SK-N-SH treated with all-trans-retinoic acid at 6 μM for 48 hours (cell line): Measurements from ENCODE around the gene ABR.
A peak's percentile ranks its signal among the peaks of the same experiment; 100 is the strongest.

Experiments
- ATAC-seq: fragments of 200-7000 bp; cut with Tn5 transposase; 3 replicates; pipeline ENCODE4 v1.9.1; 2020; ENCODE audit warnings: mild to moderate bottlenecking, moderate library complexity
- ARNTL ChIP-seq: fragments of 450-650 bp; formaldehyde crosslinking; IDR thresholded peaks from 2 replicates; pipeline ENCODE4 v1.5.0; 2020; ENCODE audit warnings: low read depth, mild to moderate bottlenecking, moderate library complexity, borderline replicate concordance
- BACH2 ChIP-seq: fragments of 250-450 bp; sonication (Bioruptor Pico); IDR thresholded peaks from 2 replicates; pipeline ENCODE4 v1.9.0; 2021; ENCODE audit warnings: mild to moderate bottlenecking, borderline replicate concordance
- CSDC2 ChIP-seq: fragments of 250-450 bp; sonication (Bioruptor Pico); IDR thresholded peaks from 2 replicates; pipeline ENCODE4 v1.5.0; 2020; ENCODE audit warnings: mild to moderate bottlenecking, moderate library complexity
- CSRNP3 ChIP-seq: fragments of 250-450 bp; sonication (Bioruptor Pico); IDR thresholded peaks from 2 replicates; pipeline ENCODE4 v1.5.1; 2021; ENCODE audit warnings: mild to moderate bottlenecking, moderate library complexity
- ESRRG ChIP-seq: fragments of 250-450 bp; sonication (Bioruptor Pico); IDR thresholded peaks from 2 replicates; pipeline ENCODE4 v1.6.1; 2021; ENCODE audit warnings: mild to moderate bottlenecking
- GLIS3 ChIP-seq: fragments of 250-450 bp; sonication (Bioruptor Pico); IDR thresholded peaks from 2 replicates; pipeline ENCODE4 v1.5.0; 2020; ENCODE audit warnings: mild to moderate bottlenecking, moderate library complexity
- ISL1 ChIP-seq: fragments of 250-450 bp; sonication (Bioruptor Pico); IDR thresholded peaks from 2 replicates; pipeline ENCODE4 v2.1.2; 2022; ENCODE audit warnings: mild to moderate bottlenecking, moderate library complexity
- PATZ1 ChIP-seq: fragments of 250-450 bp; sonication (Bioruptor Pico); IDR thresholded peaks from 2 replicates; pipeline ENCODE4 v1.8.0; 2020; ENCODE audit warnings: mild to moderate bottlenecking, moderate library complexity, borderline replicate concordance
- PPARA ChIP-seq: fragments of 250-450 bp; sonication (Bioruptor Pico); IDR thresholded peaks from 2 replicates; pipeline ENCODE4 v1.5.0; 2020; ENCODE audit warnings: mild to moderate bottlenecking, borderline replicate concordance
- RARB ChIP-seq: fragments of 250-450 bp; sonication (Bioruptor Pico); IDR thresholded peaks from 2 replicates; pipeline ENCODE4 v1.8.0; 2021; ENCODE audit warnings: mild to moderate bottlenecking, moderate library complexity
- SNAI2 ChIP-seq: fragments of 250-450 bp; sonication (Bioruptor Pico); IDR thresholded peaks from 2 replicates; pipeline ENCODE4 v1.5.0; 2020; ENCODE audit warnings: mild to moderate bottlenecking, moderate library complexity
- TCF4 ChIP-seq: fragments of 250-450 bp; sonication (Bioruptor Pico); IDR thresholded peaks from 2 replicates; pipeline ENCODE4 v1.8.0; 2021; ENCODE audit warnings: mild to moderate bottlenecking, moderate library complexity, borderline replicate concordance
- TOX ChIP-seq: fragments of 250-450 bp; sonication (Bioruptor Pico); IDR thresholded peaks from 2 replicates; pipeline ENCODE4 v1.8.0; 2021; ENCODE audit warnings: mild to moderate bottlenecking, moderate library complexity, borderline replicate concordance
- TSHZ2 ChIP-seq: fragments of 250-450 bp; sonication (Bioruptor Pico); IDR thresholded peaks from 2 replicates; pipeline ENCODE4 v1.5.0; 2020; ENCODE audit warnings: mild to moderate bottlenecking, moderate library complexity
- ZFP3 ChIP-seq: fragments of 250-450 bp; sonication (Bioruptor Pico); IDR thresholded peaks from 2 replicates; pipeline ENCODE4 v1.5.0; 2020; ENCODE audit warnings: mild to moderate bottlenecking, moderate library complexity
- ZFP30 ChIP-seq: fragments of 450-650 bp; formaldehyde crosslinking; IDR thresholded peaks from 2 replicates; pipeline ENCODE4 v1.5.0; 2022; ENCODE audit warnings: mild to moderate bottlenecking, moderate library complexity
- ZNF565 ChIP-seq: fragments of 450-650 bp; formaldehyde crosslinking; conservative IDR thresholded peaks from 2 replicates; pipeline ENCODE4 v1.5.0; 2020; ENCODE audit warnings: low read depth, mild to moderate bottlenecking, moderate library complexity
- ZNF70 ChIP-seq: fragments of 450-650 bp; formaldehyde crosslinking; IDR thresholded peaks from 2 replicates; pipeline ENCODE4 v1.5.0; 2020; ENCODE audit warnings: mild to moderate bottlenecking, moderate library complexity
- TF ChIP-seq, protein P1 (sequence below): fragments of 250-450 bp; sonication (Bioruptor Pico); IDR thresholded peaks from 2 replicates; pipeline ENCODE4 v1.8.0; 2021; ENCODE audit warnings: low read depth, mild to moderate bottlenecking, moderate library complexity, borderline replicate concordance
- TF ChIP-seq, protein P2 (sequence below): fragments of 250-450 bp; sonication (Bioruptor Pico); IDR thresholded peaks from 2 replicates; pipeline ENCODE4 v1.5.1; 2020; ENCODE audit warnings: low read depth, mild to moderate bottlenecking, moderate library complexity

ABR gene

DNA sequence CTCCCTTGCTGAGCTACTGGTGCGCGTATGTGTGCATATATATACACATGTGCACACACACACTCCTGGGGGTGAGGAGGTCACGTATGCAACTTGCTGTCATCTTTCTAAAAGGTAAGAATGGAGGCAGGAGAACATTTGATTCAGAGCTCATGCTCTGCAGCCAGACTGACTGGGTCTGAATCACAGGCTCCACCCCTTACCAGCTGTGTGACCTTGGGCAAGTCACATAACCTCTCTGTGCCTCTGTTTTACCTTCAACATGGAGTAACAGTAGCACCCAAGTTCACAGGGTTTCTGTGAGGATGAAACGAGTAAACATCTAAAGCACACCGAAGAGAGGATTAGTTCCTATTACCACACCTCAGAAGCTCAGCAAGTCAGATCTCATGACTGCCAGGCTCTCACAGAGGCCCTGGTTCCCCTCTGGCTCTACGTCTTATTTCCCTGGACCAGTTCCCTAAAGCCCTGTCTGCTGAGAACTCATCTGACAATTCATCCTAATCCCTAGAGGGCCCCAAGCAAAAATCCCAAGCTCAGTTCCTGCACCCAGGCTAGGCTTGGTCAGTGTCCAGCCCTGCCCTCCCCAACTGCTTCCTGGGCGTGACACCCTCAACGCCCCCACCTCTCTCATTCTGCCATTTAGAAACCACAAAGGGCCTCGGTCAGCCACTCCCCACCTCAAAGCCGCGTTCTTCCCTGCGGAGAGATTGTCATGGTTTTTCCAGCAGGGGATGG lies 28.7 kb downstream of the ABR start:
- TF ChIP-seq, protein P1, sequence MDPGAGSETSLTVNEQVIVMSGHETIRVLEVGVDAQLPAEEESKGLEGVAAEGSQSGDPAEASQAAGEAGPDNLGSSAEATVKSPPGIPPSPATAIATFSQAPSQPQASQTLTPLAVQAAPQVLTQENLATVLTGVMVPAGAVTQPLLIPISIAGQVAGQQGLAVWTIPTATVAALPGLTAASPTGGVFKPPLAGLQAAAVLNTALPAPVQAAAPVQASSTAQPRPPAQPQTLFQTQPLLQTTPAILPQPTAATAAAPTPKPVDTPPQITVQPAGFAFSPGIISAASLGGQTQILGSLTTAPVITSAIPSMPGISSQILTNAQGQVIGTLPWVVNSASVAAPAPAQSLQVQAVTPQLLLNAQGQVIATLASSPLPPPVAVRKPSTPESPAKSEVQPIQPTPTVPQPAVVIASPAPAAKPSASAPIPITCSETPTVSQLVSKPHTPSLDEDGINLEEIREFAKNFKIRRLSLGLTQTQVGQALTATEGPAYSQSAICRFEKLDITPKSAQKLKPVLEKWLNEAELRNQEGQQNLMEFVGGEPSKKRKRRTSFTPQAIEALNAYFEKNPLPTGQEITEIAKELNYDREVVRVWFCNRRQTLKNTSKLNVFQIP (CRISPR knock-in tag), result no peak
- TF ChIP-seq RARB (no peak), ISL1 (CRISPR knock-in tag) (no peak), CSDC2 (CRISPR knock-in tag) (no peak), ZFP30 (CRISPR knock-in tag) (no peak), ZNF70 (CRISPR knock-in tag) (no peak)
- no peak for ATAC-seq

DNA sequence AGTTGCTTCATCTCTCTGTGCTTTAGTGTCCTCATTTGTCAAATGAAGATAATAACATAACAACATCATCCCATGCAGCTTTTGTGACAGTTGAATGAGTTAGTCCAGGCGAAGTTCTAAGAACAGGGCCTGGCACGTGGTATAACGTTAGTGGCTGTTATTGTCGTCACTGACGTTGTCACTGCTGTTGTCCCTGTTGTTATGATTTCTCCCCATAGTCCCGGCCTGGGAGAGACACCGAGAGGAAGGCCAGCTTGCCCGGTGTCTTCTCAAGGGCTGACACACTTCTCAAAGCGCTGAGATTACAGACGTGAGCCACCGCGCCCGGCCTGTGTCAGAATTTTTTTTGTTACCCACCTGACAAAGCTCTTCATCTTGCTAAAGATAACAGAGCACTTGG lies 29.9 kb downstream of the ABR start:
- no peak for ATAC-seq
- no peak for TF ChIP-seq PPARA (CRISPR knock-in tag)
- TF ChIP-seq SNAI2 (CRISPR knock-in tag), result no peak
- no peak for TF ChIP-seq TCF4 (CRISPR knock-in tag)
- TF ChIP-seq TSHZ2 (CRISPR knock-in tag), result no peak
- no peak for TF ChIP-seq ZFP30 (CRISPR knock-in tag)
- TF ChIP-seq, protein P1 (CRISPR knock-in tag), result no peak
- TF ChIP-seq CSRNP3 (CRISPR knock-in tag), result no peak
- no peak for TF ChIP-seq ZNF565
- no peak for TF ChIP-seq GLIS3 (CRISPR knock-in tag)
- no peak for TF ChIP-seq CSDC2 (CRISPR knock-in tag)
- no peak for TF ChIP-seq BACH2 (CRISPR knock-in tag)
- no peak for TF ChIP-seq ESRRG (CRISPR knock-in tag)
- TF ChIP-seq, protein P2, sequence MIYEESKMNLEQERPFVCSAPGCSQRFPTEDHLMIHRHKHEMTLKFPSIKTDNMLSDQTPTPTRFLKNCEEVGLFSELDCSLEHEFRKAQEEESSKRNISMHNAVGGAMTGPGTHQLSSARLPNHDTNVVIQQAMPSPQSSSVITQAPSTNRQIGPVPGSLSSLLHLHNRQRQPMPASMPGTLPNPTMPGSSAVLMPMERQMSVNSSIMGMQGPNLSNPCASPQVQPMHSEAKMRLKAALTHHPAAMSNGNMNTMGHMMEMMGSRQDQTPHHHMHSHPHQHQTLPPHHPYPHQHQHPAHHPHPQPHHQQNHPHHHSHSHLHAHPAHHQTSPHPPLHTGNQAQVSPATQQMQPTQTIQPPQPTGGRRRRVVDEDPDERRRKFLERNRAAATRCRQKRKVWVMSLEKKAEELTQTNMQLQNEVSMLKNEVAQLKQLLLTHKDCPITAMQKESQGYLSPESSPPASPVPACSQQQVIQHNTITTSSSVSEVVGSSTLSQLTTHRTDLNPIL (CRISPR knock-in tag), result no peak

GRCh38 chr17:1147664-1148063 lies 32.1 kb downstream of the ABR start:
- ATAC-seq, result peak; percentile 81
- TF ChIP-seq GLIS3 (CRISPR knock-in tag) (no peak), PATZ1 (CRISPR knock-in tag) (no peak), BACH2 (CRISPR knock-in tag) (no peak), SNAI2 (CRISPR knock-in tag) (no peak), ARNTL (CRISPR knock-in tag) (no peak), ZFP30 (CRISPR knock-in tag) (no peak), RARB (no peak), TOX (CRISPR knock-in tag) (no peak), ZFP3 (CRISPR knock-in tag) (no peak), ZNF70 (CRISPR knock-in tag) (no peak)
- TF ChIP-seq, protein P2 (CRISPR knock-in tag), result no peak
